RWPE1 (cell line): Measurements from ENCODE around the gene CUTA.
"Not testable (repeated sequence)": the region's sequence is repeated elsewhere in the genome, so short reads cannot be mapped to it uniquely, and the experiment has no call there.

Experiments
- CTCF ChIA-PET: fragments of 350-600 bp; sonication (Branson Sonifier 250); formaldehyde crosslinking; extraction: SDS; loops from one replicate; lab custom pipeline; 2021; lab: Yijun Ruan, JAX
- POLR2A ChIA-PET: fragments of 400-600 bp; formaldehyde crosslinking; extraction: SDS; loops from one replicate; lab custom pipeline; 2020; ENCODE audit warnings: antibody characterized with exemption; ENCODE audit not compliant: low non-redundant PET; lab: Yijun Ruan, JAX
- DNase-seq: peaks from one replicate; pipeline ENCODE4 v3.0.0; 2012; ENCODE audit warnings: low spot score
- H3K27ac ChIP-seq: fragments of 450-650 bp; 2 replicates; pipeline ENCODE4 v1.5.1; 2017
- CTCF ChIP-seq: fragments of 450-650 bp; conservative IDR thresholded peaks from 2 replicates; pipeline ENCODE4 v1.5.1; 2017; ENCODE audit warnings: low read depth, mild to moderate bottlenecking

Gene CUTA

GRCh38 chr6:33373960-33374910, 43.7 kb downstream of the CUTA start:
- CTCF ChIA-PET = interaction anchor here (1.4 kb wide), 1 partner anchor 17 kb away, joined by 5 read pairs; no protein-coding TSS in a partner anchor
- no peak for TF ChIP-seq CTCF
- H3K27ac ChIP-seq = peak overlapping the region; percentile 98
- DNase-seq = no peak
- POLR2A ChIA-PET = interaction anchor here (0.7 kb wide), 1 partner anchor 1891 kb away, joined by 3 read pairs; no protein-coding TSS in a partner anchor

DNA sequence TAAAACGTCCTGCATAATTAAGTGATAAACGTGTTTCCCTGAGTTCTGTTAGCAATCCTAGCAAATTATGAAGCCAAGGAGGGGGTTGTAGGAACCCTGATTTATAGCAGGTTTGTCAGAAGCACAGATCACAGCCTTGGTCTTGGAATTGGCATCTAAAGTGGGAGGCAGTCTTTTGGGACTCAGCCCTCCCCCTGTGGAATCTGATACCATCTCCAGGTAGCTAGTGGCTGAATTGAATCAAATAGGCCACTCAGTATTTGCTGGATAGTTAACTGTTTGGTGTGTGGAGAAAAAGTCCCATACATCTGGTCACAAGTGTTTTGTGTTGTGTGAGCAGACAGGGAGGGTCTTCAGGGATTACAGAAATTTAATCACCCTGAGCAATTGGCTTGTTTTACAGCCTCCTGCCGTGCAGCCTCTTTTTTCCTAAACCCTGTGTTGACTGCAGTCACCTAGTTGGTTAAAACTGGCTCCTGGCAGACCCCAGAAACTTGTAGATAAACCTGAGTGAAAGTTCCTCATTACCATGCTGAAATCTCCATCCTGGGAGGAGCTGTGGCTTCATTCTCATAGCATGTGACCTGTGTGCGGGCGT, 45.3 kb downstream of the CUTA start:
- TF ChIP-seq CTCF = no peak
- no peak for DNase-seq
- POLR2A ChIA-PET = no interaction called here
- H3K27ac ChIP-seq = no peak overlapping the region
- CTCF ChIA-PET = no interaction called here

DNA sequence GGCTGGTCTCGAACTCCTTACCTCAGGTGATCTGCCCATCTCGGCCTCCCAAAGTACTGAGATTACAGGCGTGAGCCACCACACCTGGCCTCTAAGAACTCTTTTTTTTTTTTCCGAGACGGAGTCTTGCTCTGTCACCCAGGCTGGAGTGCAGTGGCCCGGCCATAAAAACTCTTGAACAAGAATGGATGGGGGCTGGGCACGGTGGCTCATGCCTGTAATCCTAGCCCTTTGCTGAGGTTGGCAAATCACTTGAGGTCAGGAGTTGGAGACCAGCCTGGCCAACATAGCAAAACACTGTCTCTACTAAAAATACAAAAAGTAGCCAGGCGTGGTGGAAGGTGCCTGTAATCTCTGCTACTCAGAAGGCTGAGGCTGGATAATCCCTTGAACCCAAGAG, 46.0 kb downstream of the CUTA start:
- CTCF ChIA-PET, H3K27ac ChIP-seq, POLR2A ChIA-PET, DNase-seq: not testable (repeated sequence)

DNA sequence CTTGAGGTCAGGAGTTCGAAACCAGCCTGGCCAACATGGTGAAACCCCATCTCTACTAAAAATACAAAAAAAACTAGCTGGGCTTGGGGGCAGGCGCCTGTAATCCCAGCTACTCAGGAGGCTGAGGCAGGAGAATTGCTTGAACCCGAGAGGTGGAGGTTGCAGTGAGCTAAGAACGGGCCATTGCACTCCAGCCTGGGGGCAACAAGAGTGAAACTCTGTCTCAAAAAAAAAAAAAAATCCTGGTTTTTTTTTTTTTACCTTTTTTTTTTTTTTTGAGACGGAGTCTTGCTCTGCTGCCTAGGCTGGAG, 50.2 kb downstream of the CUTA start:
- DNase-seq, POLR2A ChIA-PET, H3K27ac ChIP-seq: not testable (repeated sequence)
- CTCF ChIA-PET = interaction anchor here (0.6 kb wide), 1 partner anchor 14 kb away, joined by 4 read pairs; no protein-coding TSS in a partner anchor

DNA sequence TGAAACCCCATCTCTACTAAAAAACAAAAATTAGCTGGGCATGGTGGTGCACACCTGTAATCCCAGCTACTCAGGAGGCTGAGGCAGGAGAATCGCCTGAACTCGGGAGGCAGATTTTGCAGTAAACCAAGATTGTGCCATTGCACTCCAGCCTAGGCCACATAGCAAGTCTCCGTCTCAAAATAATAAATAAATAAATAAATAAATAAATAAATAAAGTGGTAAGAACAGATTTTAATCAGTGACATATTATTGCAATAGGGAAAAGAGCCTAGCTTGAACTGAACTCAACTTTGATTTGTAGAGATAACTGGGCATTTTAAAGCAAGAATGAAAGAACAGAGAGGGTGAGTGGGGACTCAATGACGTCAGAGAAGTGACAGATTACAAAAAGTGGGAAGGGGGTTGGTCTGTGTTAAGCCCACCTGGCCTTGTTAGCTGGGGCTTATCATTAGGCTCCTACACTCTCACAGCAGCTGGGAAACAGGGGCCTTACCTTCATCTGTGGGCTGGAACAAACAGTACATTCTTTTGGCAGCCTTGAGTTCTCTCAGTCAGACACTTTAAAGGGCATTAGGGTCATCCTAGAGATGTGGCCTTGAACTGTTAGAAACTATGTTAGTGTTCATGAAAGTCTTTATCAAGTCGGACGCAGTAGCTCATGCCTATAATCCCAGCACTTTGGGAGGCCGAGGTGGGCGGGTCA, 50.7 kb downstream of the CUTA start:
- no peak for TF ChIP-seq CTCF
- ChIA-PET CTCF (interaction anchor here (0.6 kb wide), 2 partner anchors 14 to 23 kb away, joined by 3 to 4 read pairs; no protein-coding TSS in a partner anchor), POLR2A (no interaction called here)
- H3K27ac ChIP-seq = no peak overlapping the region
- DNase-seq = no peak
